ENCODE results near the gene PARP11. TPM values are rescaled to one million over a fixed set of nuclear protein-coding genes. Genes with fewer than 3 reads are reported as not detected.

The PARP11 gene
- total RNA-seq, 2 experiments from 2014 or later = 13.4 TPM

DNA sequence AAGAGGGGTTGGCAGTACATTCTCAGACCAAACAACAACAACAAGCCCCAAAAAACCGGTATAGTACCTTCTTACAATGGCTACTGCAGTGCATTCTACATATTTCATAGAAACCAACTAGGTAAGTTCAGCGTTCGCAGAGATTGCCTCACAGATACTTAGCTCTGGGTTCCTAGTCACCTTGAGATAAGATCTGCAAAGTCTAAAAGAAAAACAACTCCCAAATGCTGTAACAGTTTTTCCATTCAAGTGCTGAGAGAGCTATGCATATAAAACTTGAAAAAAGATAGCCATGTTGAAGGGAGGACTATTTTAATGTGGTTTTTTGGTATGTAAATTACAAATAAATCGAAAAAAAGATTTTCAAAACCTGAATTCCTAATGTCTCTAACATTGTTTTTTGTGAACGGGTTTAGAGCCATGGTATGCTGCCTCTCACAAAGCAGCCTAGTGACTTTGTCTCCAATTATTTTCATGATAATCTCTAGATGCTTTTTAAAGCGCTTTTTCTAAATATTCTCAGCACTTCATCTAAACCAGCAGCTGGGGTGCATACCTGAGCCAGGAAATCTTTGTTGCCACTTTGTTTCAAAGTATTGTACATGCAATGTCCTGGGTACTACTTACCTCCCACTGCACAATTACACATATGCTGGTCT is 63.7 kb downstream of the PARP11 start:
- CTCF ChIA-PET = no interaction called here
- Mint-ChIP-seq H3K4me1 (ENCODE audit: low read depth) (peaks cover 17% of the 10 kb centered on the region), H3K36me3 (ENCODE audit: low read depth) (peaks cover 61% of the 10 kb centered on the region), H3K27me3 (no peaks in the 10 kb centered on the region), H3K9me3 (no peaks in the 10 kb centered on the region), H3K4me3 (no peak overlapping the region), H3K27ac (peak overlapping the region; percentile 41)
- H3K4me3 ChIP-seq (ENCODE audit: low read length) = no peak overlapping the region
- ATAC-seq (ENCODE audit: poor library complexity) = no peak
- no peak for DNase-seq
- no peaks in the 10 kb centered on the region for H3K27me3 ChIP-seq (ENCODE audit: control insufficient read depth in 1 of 2, insufficient read depth in 2 of 2, low read length in 2 of 2)
- H3K27ac ChIP-seq (ENCODE audit: low read depth in 1 of 2, low read length in 2 of 2) = no peak overlapping the region
- H3K9me3 ChIP-seq (ENCODE audit: control insufficient read depth in 1 of 2, insufficient read depth in 1 of 2, low read length in 2 of 2) = no peaks in the 10 kb centered on the region
- intact Hi-C loops (cut with DNase I, micrococcal nuclease) = no loop called here
- no peaks in the 10 kb centered on the region for H3K4me1 ChIP-seq (ENCODE audit: insufficient read depth, low read length)
- H3K36me3 ChIP-seq (ENCODE audit: insufficient read depth, low read length) = peaks cover 30% of the 10 kb centered on the region
- POLR2A ChIA-PET = interaction anchor here (1.0 kb wide), 1 partner anchor 60 kb away, joined by 4 read pairs; no protein-coding TSS in a partner anchor
- TF ChIP-seq, protein P1, sequence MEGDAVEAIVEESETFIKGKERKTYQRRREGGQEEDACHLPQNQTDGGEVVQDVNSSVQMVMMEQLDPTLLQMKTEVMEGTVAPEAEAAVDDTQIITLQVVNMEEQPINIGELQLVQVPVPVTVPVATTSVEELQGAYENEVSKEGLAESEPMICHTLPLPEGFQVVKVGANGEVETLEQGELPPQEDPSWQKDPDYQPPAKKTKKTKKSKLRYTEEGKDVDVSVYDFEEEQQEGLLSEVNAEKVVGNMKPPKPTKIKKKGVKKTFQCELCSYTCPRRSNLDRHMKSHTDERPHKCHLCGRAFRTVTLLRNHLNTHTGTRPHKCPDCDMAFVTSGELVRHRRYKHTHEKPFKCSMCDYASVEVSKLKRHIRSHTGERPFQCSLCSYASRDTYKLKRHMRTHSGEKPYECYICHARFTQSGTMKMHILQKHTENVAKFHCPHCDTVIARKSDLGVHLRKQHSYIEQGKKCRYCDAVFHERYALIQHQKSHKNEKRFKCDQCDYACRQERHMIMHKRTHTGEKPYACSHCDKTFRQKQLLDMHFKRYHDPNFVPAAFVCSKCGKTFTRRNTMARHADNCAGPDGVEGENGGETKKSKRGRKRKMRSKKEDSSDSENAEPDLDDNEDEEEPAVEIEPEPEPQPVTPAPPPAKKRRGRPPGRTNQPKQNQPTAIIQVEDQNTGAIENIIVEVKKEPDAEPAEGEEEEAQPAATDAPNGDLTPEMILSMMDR (IDR thresholded peaks at IDR 0.05) = no peak

DNA sequence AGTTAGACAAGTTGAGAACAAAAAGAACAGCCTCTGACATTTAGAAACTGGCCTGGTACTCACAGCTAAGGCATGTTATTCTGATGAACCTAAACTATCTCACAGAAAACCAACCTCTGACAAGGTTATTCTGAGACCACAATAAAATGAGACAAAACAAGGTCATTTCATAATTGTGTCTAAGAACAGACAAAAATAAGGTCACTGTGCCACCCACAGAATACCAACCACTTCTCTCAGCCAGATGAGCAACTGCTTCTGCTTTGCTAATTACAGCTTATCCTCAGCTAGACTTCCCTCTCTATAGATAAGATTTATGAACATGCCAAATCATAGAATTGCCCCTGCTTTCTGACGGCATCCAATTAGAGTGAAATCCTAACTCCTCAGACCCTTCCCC is 68.1 kb downstream of the PARP11 start:
- Histone ChIP-seq H3K36me3 (ENCODE audit: insufficient read depth, low read length) (peaks cover 19% of the 10 kb centered on the region), H3K4me1 (ENCODE audit: insufficient read depth, low read length) (no peaks in the 10 kb centered on the region), H3K27ac (ENCODE audit: low read depth in 1 of 2, low read length in 2 of 2) (no peak overlapping the region), H3K9me3 (ENCODE audit: control insufficient read depth in 1 of 2, insufficient read depth in 1 of 2, low read length in 2 of 2) (no peaks in the 10 kb centered on the region), H3K4me3 (ENCODE audit: low read length) (no peak overlapping the region), H3K27me3 (ENCODE audit: control insufficient read depth in 1 of 2, insufficient read depth in 2 of 2, low read length in 2 of 2) (no peaks in the 10 kb centered on the region)
- intact Hi-C loops (cut with DNase I, micrococcal nuclease) = no loop called here
- ATAC-seq (ENCODE audit: poor library complexity) (no peak), DNase-seq (no peak)
- H3K27me3 Mint-ChIP-seq = no peaks in the 10 kb centered on the region
- no peak overlapping the region for H3K27ac Mint-ChIP-seq
- H3K4me3 Mint-ChIP-seq = no peak overlapping the region
- TF ChIP-seq, protein P1 (IDR thresholded peaks at IDR 0.05) = no peak
- H3K36me3 Mint-ChIP-seq (ENCODE audit: low read depth) = peaks cover 53% of the 10 kb centered on the region
- ChIA-PET POLR2A (no interaction called here), CTCF (interaction anchor here (0.7 to 3.4 kb wide), 3 partner anchors 13 to 930 kb away, joined by 3 to 47 read pairs (median 3); no protein-coding TSS in a partner anchor)
- no peaks in the 10 kb centered on the region for H3K9me3 Mint-ChIP-seq
- peaks cover 10% of the 10 kb centered on the region for H3K4me1 Mint-ChIP-seq (ENCODE audit: low read depth)

DNA sequence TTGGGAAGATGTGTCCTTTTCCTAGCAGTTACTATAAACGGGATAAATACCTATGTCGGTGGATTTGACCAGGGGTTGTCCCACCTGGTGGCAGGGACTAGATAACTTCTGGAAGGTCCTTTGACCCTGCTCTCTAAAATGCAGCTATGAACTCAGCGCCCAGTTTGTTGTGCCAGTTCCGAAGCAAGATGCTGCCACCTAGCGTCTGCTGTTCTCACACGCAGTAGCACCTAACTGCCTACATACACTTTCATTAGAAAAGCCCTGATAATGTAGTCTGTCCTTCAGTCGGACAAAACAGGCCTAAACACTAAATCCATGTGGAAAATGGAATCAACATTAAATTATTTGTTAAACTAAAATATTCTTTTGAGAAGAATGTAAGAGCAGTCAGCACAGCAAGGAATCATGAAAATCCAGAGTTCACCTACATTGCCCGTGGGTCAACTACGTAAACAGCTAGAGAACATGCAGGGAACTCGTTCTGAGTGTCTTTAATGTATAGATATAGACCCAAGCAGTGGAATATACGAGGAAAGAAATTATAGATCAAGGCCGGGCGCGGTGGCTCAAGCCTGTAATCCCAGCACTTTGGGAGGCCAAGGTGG is 69.2 kb downstream of the PARP11 start:
- H3K36me3 ChIP-seq (ENCODE audit: insufficient read depth, low read length) = peaks cover 19% of the 10 kb centered on the region
- no peaks in the 10 kb centered on the region for H3K27me3 Mint-ChIP-seq
- H3K4me1 Mint-ChIP-seq (ENCODE audit: low read depth) = no peaks in the 10 kb centered on the region
- peaks cover 49% of the 10 kb centered on the region for H3K36me3 Mint-ChIP-seq (ENCODE audit: low read depth)
- TF ChIP-seq, protein P1 (IDR thresholded peaks at IDR 0.05) = peak; percentile 92
- ChIA-PET POLR2A (interaction anchor here (0.6 kb wide), 1 partner anchor 504 kb away, joined by 3 read pairs; no protein-coding TSS in a partner anchor), CTCF (interaction anchor here (0.5 to 3.4 kb wide), 9 partner anchors 10 to 1070 kb away, joined by 3 to 47 read pairs (median 4); no protein-coding TSS in a partner anchor)
- no peaks in the 10 kb centered on the region for H3K9me3 Mint-ChIP-seq
- no peaks in the 10 kb centered on the region for H3K4me1 ChIP-seq (ENCODE audit: insufficient read depth, low read length)
- no peak overlapping the region for H3K4me3 ChIP-seq (ENCODE audit: low read length)
- H3K9me3 ChIP-seq (ENCODE audit: control insufficient read depth in 1 of 2, insufficient read depth in 1 of 2, low read length in 2 of 2) = no peaks in the 10 kb centered on the region
- peak overlapping the region; percentile 67 for H3K27ac Mint-ChIP-seq
- intact Hi-C loops (cut with DNase I, micrococcal nuclease) = loop anchor here (1.0 to 5.0 kb wide), 4 partner anchors 145 to 667 kb away; no protein-coding TSS in a partner anchor
- peak; percentile 71 for ATAC-seq (ENCODE audit: poor library complexity)
- H3K4me3 Mint-ChIP-seq = no peak overlapping the region
- no peak overlapping the region for H3K27ac ChIP-seq (ENCODE audit: low read depth in 1 of 2, low read length in 2 of 2)
- H3K27me3 ChIP-seq (ENCODE audit: control insufficient read depth in 1 of 2, insufficient read depth in 2 of 2, low read length in 2 of 2) = no peaks in the 10 kb centered on the region
- peak; percentile 54 to 84 (median 64) for DNase-seq
